AG10803 (cell line): ENCODE measurements around the gene EVA1C.

Experiments used
- DNase-seq: peaks from one replicate; pipeline ENCODE4 v3.0.0; 2010; ENCODE audit warnings: low read depth
- H3K4me3 ChIP-seq: 2 replicates; pipeline ENCODE4 v1.5.1; 2011; ENCODE audit warnings: mild to moderate bottlenecking, low read length, control low read depth
- TF ChIP-seq, protein P1 (sequence below): conservative IDR thresholded peaks from 2 replicates; pipeline ENCODE4 v1.5.1; 2011; ENCODE audit warnings: mild to moderate bottlenecking, low read length, control low read depth, inconsistent platforms

Gene EVA1C

DNA sequence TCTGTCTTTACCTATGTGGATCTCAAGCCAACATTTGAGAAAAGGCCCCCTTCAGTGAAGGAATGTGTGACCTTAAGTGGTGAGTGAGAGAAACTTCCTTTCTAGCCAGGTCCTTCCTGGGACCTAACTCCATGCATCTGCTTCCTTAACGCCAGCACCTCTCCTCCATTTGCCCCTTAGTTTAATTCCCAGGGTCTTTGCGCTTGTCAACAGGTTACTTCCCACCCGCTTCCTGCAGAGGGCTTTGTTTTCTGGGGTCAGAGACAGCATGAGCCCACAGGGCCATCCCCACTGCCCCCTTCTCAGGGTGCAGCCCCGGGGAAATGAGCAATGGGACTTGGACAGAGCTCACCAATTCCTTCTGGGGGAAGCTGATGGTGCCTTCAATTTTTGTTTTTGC, 54.8 kb downstream of the EVA1C start:
- TF ChIP-seq, protein P1, sequence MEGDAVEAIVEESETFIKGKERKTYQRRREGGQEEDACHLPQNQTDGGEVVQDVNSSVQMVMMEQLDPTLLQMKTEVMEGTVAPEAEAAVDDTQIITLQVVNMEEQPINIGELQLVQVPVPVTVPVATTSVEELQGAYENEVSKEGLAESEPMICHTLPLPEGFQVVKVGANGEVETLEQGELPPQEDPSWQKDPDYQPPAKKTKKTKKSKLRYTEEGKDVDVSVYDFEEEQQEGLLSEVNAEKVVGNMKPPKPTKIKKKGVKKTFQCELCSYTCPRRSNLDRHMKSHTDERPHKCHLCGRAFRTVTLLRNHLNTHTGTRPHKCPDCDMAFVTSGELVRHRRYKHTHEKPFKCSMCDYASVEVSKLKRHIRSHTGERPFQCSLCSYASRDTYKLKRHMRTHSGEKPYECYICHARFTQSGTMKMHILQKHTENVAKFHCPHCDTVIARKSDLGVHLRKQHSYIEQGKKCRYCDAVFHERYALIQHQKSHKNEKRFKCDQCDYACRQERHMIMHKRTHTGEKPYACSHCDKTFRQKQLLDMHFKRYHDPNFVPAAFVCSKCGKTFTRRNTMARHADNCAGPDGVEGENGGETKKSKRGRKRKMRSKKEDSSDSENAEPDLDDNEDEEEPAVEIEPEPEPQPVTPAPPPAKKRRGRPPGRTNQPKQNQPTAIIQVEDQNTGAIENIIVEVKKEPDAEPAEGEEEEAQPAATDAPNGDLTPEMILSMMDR, result no peak
- H3K4me3 ChIP-seq, result no peak overlapping the region
- no peak for DNase-seq

DNA sequence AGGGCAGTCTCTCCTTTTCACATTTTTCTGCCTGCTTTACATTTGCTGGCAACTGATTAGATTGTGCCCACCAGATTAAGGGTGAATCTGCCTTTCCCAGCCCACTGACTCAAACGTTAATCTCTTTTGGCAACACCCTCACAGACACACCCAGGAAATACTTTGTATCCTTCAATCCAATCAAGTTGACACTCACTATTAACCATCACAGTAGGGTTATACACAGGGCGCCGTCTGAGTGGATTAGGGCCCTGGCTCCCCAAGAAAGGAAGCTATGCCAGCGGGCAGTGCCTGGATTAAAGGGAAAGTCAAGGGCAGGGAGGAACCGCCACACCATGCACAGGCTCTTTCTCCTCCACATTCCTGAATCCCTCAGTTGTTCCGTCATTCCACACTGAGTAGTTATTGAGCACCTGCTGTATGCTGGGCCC, 56.2 kb downstream of the EVA1C start:
- no peak for DNase-seq
- TF ChIP-seq, protein P1, result no peak
- H3K4me3 ChIP-seq, result no peak overlapping the region

DNA sequence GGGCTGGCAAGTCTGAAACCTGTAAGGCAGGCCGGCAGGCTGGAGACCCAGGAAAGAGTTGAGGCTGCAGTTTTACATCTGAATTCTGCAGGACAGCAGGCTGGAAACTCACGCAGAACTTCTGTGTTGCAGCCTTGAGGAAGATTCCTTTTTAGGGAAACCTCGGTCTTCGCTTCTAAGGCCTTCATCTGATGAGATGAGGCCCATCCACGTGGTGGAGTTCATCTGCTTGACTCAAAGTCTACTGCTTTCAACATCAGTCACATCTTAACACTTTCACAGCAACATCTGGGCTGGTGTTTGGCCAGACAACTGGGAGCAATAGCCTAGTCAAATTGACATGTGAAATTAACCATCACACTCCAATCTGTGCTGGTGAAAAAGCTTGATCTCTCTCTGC, 57.1 kb downstream of the EVA1C start:
- no peak for DNase-seq
- no peak overlapping the region for H3K4me3 ChIP-seq
- TF ChIP-seq, protein P1, result no peak

DNA sequence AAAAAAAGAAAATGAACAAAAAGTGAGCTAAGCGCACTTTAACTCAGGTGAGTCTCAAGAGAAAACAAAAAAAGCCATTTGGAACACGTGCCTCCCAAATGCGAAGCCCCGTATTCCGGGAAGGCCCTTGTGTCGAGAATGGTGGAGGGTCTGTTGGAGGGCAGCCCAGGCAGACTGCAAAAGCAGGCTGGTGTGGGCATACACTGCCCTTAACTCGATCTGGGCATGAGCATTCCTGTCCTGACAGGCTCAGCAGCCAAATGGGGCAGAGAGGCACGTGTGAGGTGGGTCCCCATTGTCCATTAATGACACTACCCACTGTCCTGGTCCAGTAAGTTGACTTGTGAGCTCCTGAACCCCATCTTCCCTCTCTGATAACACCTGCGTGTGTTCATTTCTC, 57.7 kb downstream of the EVA1C start:
- no peak overlapping the region for H3K4me3 ChIP-seq
- no peak for DNase-seq
- TF ChIP-seq, protein P1, result no peak

DNA sequence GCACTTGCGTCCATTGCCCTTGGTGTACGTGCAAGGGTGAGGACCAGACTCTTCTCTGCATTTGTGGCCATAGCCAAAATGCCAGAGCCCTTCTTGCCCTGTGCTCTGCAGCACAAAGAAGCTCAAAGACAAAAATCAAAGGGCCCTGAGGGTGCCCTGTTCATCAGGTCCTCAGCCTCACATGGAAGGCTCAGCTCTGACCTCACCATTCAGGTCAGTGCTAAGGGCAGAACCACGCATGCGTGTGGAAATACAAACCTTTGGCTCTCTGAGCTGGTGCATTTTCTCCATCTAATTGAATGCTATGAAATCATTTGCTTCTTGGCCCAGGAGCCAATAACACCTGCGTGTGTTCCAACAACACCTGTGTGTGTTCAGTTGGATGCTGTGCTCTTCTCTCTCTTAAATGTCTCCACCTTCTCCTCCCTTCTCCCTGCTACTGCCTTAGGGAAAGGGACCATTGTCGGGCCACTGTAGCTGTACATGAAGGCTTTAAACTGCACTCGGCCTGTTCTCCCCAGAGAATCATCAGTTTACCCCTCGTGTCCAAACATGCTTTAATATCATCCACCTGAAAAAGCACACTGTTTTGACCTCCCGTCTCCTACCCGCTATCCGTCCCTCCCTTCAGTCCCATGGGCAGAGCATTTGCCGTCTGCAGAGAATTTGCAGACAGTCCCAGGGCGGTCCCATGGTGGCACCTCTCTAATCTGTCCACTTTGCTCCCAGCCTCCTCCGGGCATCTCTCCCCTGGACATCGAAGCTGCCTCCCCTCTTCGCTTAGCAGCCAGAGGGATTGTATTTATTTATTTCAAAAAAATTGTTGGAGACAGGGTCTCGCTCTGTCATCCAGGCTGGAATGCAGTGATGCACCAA, 60.6 kb downstream of the EVA1C start:
- no peak for DNase-seq
- H3K4me3 ChIP-seq, result no peak overlapping the region
- TF ChIP-seq, protein P1, result no peak

DNA sequence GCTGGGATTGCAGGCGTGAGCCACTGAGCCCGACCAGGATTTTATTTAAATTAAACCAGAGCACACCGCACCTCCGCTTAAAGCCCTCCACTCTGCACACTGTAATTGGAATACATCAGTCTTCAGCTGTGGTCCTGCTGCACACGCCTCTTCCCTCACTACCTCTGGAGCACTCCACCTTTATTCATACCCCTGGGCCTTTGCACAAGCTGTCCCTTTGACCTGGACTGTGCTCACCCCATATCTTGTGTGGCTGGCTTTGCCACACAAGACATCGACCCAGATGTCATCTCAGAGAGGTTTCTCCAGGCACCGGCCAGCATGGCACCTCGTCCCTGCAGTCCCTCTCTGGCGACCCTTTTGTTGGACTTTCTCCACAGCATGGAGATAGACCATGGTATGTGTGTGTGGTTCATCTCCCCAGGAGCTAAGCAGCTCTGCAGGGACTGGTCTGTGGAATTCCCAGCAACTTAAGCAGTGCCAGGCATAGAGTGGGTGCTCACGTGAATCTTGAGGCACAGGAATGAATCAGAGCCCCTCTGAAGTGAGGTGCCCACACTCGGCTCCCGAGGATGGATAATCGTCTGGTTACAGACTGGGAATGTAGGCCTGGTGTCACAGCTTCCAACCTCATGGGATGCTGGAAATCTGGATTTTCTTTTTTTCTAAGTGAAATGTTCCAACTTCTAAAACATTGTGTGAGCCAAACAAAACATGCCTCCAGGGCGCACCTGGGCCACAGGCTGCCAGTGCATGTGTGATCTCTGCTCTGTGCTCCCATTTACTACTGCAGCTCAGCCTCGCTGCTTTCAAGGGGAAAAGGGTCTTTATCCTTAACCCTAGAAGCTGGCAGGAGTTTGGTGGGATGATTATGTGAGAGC, 61.9 kb downstream of the EVA1C start:
- TF ChIP-seq, protein P1, result no peak
- H3K4me3 ChIP-seq, result no peak overlapping the region
- DNase-seq, result no peak
